Activated T-cell treated with anti-CD3 and anti-CD28 coated beads, Interleukin-2, amount 50 U/mL, for 72 hours (primary cell): Measurements from ENCODE around the gene ZNF215. TPM values are rescaled to one million over a fixed set of nuclear protein-coding genes. Genes with fewer than 3 reads are reported as not detected.
"Not testable (repeated sequence)": the region's sequence is repeated elsewhere in the genome, so short reads cannot be mapped to it uniquely, and the experiment has no call there.

Source experiments
- ATAC-seq, 2 donors: fragments of 150-1000 bp; cut with Tn5 transposase; replicated peaks in 1 of 2; 2 replicates each; pipeline ENCODE4 v1.10.0; 2021; ENCODE audit warnings: moderate library complexity in 2 of 2, mild to moderate bottlenecking in 1 of 2
- DNase-seq, 2 donors: peaks; one replicate each; pipeline ENCODE4 v3.0.0; 2021 to 2022; ENCODE audit warnings: mixed read lengths in 1 of 2
- H3K27ac Mint-ChIP-seq: one replicate; pipeline ENCODE4 v1.8.0; 2022; ENCODE audit warnings: mild to moderate bottlenecking, moderate library complexity, mixed read lengths
- H3K27me3 Mint-ChIP-seq: one replicate; pipeline ENCODE4 v1.8.0; 2022; ENCODE audit warnings: low read depth, mixed read lengths
- H3K36me3 Mint-ChIP-seq, 2 donors: one replicate each; pipeline ENCODE4 v1.8.0; 2022; ENCODE audit warnings: mixed read lengths in 2 of 2, mild to moderate bottlenecking in 1 of 2; ENCODE audit not compliant: insufficient read depth in 2 of 2
- H3K4me1 Mint-ChIP-seq: one replicate; pipeline ENCODE4 v1.8.0; 2022; ENCODE audit warnings: low read depth, mixed read lengths
- H3K4me3 Mint-ChIP-seq, 2 donors: one replicate each; pipeline ENCODE4 v1.8.0; 2022; ENCODE audit warnings: mild to moderate bottlenecking in 2 of 2, mixed read lengths in 2 of 2, moderate library complexity in 2 of 2
- H3K9me3 Mint-ChIP-seq, 2 donors: one replicate each; pipeline ENCODE4 v1.8.0; 2022; ENCODE audit warnings: mixed read lengths in 2 of 2
- total RNA-seq, 2 donors: library from RNA; stranded (reverse); gene quantifications; one replicate each; pipeline ENCODE4 v1.2.3, GENCODE V29; 2022

The ZNF215 gene
- total RNA-seq = 1 to 10 TPM in 1 of 2 donors, under 1 TPM in 1; 0.23 to 1.4 TPM

GRCh38 chr11:6926208-6927029 lies at the start of gene ZNF215:
Gene ZNF215 (plus strand): TSS chr11:6926426. CDS start chr11:6932273, 5,847 bp downstream.
- ATAC-seq (peak; percentile 71 to 85), DNase-seq (peak; percentile 33 to 67)
- no peaks in the 10 kb centered on the region for H3K9me3 Mint-ChIP-seq
- H3K27me3 Mint-ChIP-seq = peaks cover 43% of the 10 kb centered on the region
- peak within 1 kb of the TSS; percentile 76 to 86 for H3K4me3 Mint-ChIP-seq
- no peaks in the 10 kb centered on the region for H3K36me3 Mint-ChIP-seq
- H3K27ac Mint-ChIP-seq = no peak within 1 kb of the TSS
- H3K4me1 Mint-ChIP-seq = peaks cover 22% of the 10 kb centered on the region

GRCh38 chr11:6876914-6877313 lies 49.3 kb upstream of the ZNF215 start:
- H3K4me3 Mint-ChIP-seq = no peak overlapping the region
- no peak overlapping the region for H3K27ac Mint-ChIP-seq
- H3K4me1 Mint-ChIP-seq = no peaks in the 10 kb centered on the region
- ATAC-seq = no peak
- peaks cover 25% of the 10 kb centered on the region for H3K27me3 Mint-ChIP-seq
- H3K9me3 Mint-ChIP-seq = no peaks in the 10 kb centered on the region
- H3K36me3 Mint-ChIP-seq = no peaks in the 10 kb centered on the region
- no peak for DNase-seq

GRCh38 chr11:6882751-6883150 lies 43.5 kb upstream of the ZNF215 start:
- H3K4me1 Mint-ChIP-seq = no peaks in the 10 kb centered on the region
- no peak overlapping the region for H3K4me3 Mint-ChIP-seq
- no peaks in the 10 kb centered on the region for H3K9me3 Mint-ChIP-seq
- H3K27me3 Mint-ChIP-seq = peaks cover 9% of the 10 kb centered on the region
- H3K36me3 Mint-ChIP-seq = no peaks in the 10 kb centered on the region
- DNase-seq = no peak
- ATAC-seq = no peak
- H3K27ac Mint-ChIP-seq = no peak overlapping the region

- DNase-seq, H3K27ac Mint-ChIP-seq, H3K4me1 Mint-ChIP-seq, H3K4me3 Mint-ChIP-seq, H3K36me3 Mint-ChIP-seq, H3K9me3 Mint-ChIP-seq, ATAC-seq, H3K27me3 Mint-ChIP-seq: not testable (repeated sequence)
Observed at GRCh38 chr11:6887711-6888110, 38.5 kb upstream of the ZNF215 start.

GRCh38 chr11:6888830-6889229 lies 37.4 kb upstream of the ZNF215 start:
- no peak for ATAC-seq
- Mint-ChIP-seq H3K4me3 (no peak overlapping the region), H3K36me3 (no peaks in the 10 kb centered on the region), H3K9me3 (no peaks in the 10 kb centered on the region), H3K4me1 (no peaks in the 10 kb centered on the region), H3K27ac (no peak overlapping the region), H3K27me3 (peaks cover 6% of the 10 kb centered on the region)
- DNase-seq = no peak

- Mint-ChIP-seq H3K4me3 (no peak overlapping the region), H3K27me3 (no peaks in the 10 kb centered on the region), H3K4me1 (no peaks in the 10 kb centered on the region), H3K36me3 (no peaks in the 10 kb centered on the region), H3K9me3 (no peaks in the 10 kb centered on the region), H3K27ac (no peak overlapping the region)
- DNase-seq = no peak
- ATAC-seq = no peak
Observed at GRCh38 chr11:6889835-6890234, 36.4 kb upstream of the ZNF215 start.

- no peaks in the 10 kb centered on the region for H3K9me3 Mint-ChIP-seq
- no peaks in the 10 kb centered on the region for H3K36me3 Mint-ChIP-seq
- H3K4me1 Mint-ChIP-seq = no peaks in the 10 kb centered on the region
- DNase-seq (no peak), ATAC-seq (no peak)
- no peaks in the 10 kb centered on the region for H3K27me3 Mint-ChIP-seq
- H3K4me3 Mint-ChIP-seq = no peak within 1 kb of the TSS
- no peak within 1 kb of the TSS for H3K27ac Mint-ChIP-seq
Observed at GRCh38 chr11:6892400-6892799, 33.8 kb upstream of the ZNF215 start, which contains the start of gene OR2D2. Gene OR2D2 (minus strand): TSS chr11:6892500. CDS start chr11:6892500, 0 bp downstream.

GRCh38 chr11:6894097-6894496 lies 32.1 kb upstream of the ZNF215 start:
- peaks cover 13% of the 10 kb centered on the region for H3K27me3 Mint-ChIP-seq

GRCh38 chr11:6895010-6895409 lies 31.2 kb upstream of the ZNF215 start:
- peak; percentile 73 to 76 for ATAC-seq
- DNase-seq = no peak
- Mint-ChIP-seq H3K4me1 (no peaks in the 10 kb centered on the region), H3K36me3 (no peaks in the 10 kb centered on the region), H3K27ac (no peak overlapping the region), H3K9me3 (no peaks in the 10 kb centered on the region), H3K4me3 (no peak overlapping the region), H3K27me3 (peaks cover 13% of the 10 kb centered on the region)

More at GRCh38 chr11:6894097-6894496, 32.1 kb upstream of the ZNF215 start:
- H3K4me1 Mint-ChIP-seq = no peaks in the 10 kb centered on the region
- DNase-seq (no peak), ATAC-seq (no peak)
- no peak overlapping the region for H3K27ac Mint-ChIP-seq
- H3K4me3 Mint-ChIP-seq = no peak overlapping the region
- H3K9me3 Mint-ChIP-seq = no peaks in the 10 kb centered on the region
- no peaks in the 10 kb centered on the region for H3K36me3 Mint-ChIP-seq

- ATAC-seq = no peak
- H3K27me3 Mint-ChIP-seq = peaks cover 13% of the 10 kb centered on the region
- no peaks in the 10 kb centered on the region for H3K9me3 Mint-ChIP-seq
- no peak overlapping the region for H3K27ac Mint-ChIP-seq
- H3K4me3 Mint-ChIP-seq = no peak overlapping the region
- H3K4me1 Mint-ChIP-seq = no peaks in the 10 kb centered on the region
- DNase-seq = no peak
- H3K36me3 Mint-ChIP-seq = no peaks in the 10 kb centered on the region
Observed at GRCh38 chr11:6898911-6899310, 27.3 kb upstream of the ZNF215 start.

- Mint-ChIP-seq H3K36me3 (no peaks in the 10 kb centered on the region), H3K27ac (no peak overlapping the region), H3K4me3 (no peak overlapping the region), H3K4me1 (no peaks in the 10 kb centered on the region), H3K9me3 (no peaks in the 10 kb centered on the region), H3K27me3 (peaks cover 13% of the 10 kb centered on the region)
- ATAC-seq = no peak
- DNase-seq = no peak
Observed at GRCh38 chr11:6900327-6900999, 25.8 kb upstream of the ZNF215 start.

- not testable (repeated sequence) for H3K4me3 Mint-ChIP-seq, H3K36me3 Mint-ChIP-seq, H3K9me3 Mint-ChIP-seq, H3K27me3 Mint-ChIP-seq, H3K27ac Mint-ChIP-seq, H3K4me1 Mint-ChIP-seq, ATAC-seq, DNase-seq
Observed at GRCh38 chr11:6904804-6905203, 21.4 kb upstream of the ZNF215 start.

GRCh38 chr11:6911378-6911777 lies 14.8 kb upstream of the ZNF215 start:
- DNase-seq (no peak), ATAC-seq (no peak)
- H3K4me1 Mint-ChIP-seq = no peaks in the 10 kb centered on the region
- peaks cover 0 to 1% of the 10 kb centered on the region in 2 donors for H3K9me3 Mint-ChIP-seq
- no peaks in the 10 kb centered on the region for H3K27me3 Mint-ChIP-seq
- no peaks in the 10 kb centered on the region for H3K36me3 Mint-ChIP-seq
- no peak overlapping the region for H3K27ac Mint-ChIP-seq
- no peak overlapping the region for H3K4me3 Mint-ChIP-seq
